IPS-11a (cell line): ENCODE measurements around the gene PEF1.

Experiments used
- H3K4me3 ChIP-seq: one replicate; pipeline ENCODE4 v1.5.1; 2013; ENCODE audit warnings: low read depth, low read length, control low read depth

The PEF1 gene

GRCh38 chr1:31586376-31587327, 58.0 kb downstream of the PEF1 start:
- no peak overlapping the region for H3K4me3 ChIP-seq

- H3K4me3 ChIP-seq, result no peak overlapping the region
Observed at GRCh38 chr1:31585736-31586365, 58.8 kb downstream of the PEF1 start.

GRCh38 chr1:31584869-31585735, 59.6 kb downstream of the PEF1 start:
- no peak overlapping the region for H3K4me3 ChIP-seq

- H3K4me3 ChIP-seq, result no peak overlapping the region
Observed at GRCh38 chr1:31583995-31584868, 60.4 kb downstream of the PEF1 start.

- no peak overlapping the region for H3K4me3 ChIP-seq
Observed at GRCh38 chr1:31583082-31583994, 61.3 kb downstream of the PEF1 start.

GRCh38 chr1:31581821-31582810, 62.6 kb downstream of the PEF1 start:
- H3K4me3 ChIP-seq, result no peak overlapping the region

GRCh38 chr1:31580891-31581603, 63.6 kb downstream of the PEF1 start:
- H3K4me3 ChIP-seq, result no peak overlapping the region

GRCh38 chr1:31580513-31580870, 64.2 kb downstream of the PEF1 start:
- H3K4me3 ChIP-seq, result no peak overlapping the region
